ENCODE data around the gene TLK1. TPM values are rescaled to one million over a fixed set of nuclear protein-coding genes. Genes with fewer than 3 reads are reported as not detected.

Gene TLK1
- total RNA-seq, 2 donors from 2014 or later, result 27.8 to 62.4 TPM

GRCh38 chr2:171201767-171202166, 41.1 kb upstream of the TLK1 start:
- Histone ChIP-seq H3K27ac (no peak overlapping the region), H3K4me1 (ENCODE audit: control insufficient read depth in 1 of 2, low read depth in 2 of 2) (no peaks in the 10 kb centered on the region), H3K9me3 (no peaks in the 10 kb centered on the region), H3K27me3 (replicated peaks; ENCODE audit: insufficient read depth) (no peaks in the 10 kb centered on the region), H3K36me3 (no peaks in the 10 kb centered on the region), H3K4me3 (no peak overlapping the region)
- ATAC-seq (ENCODE audit: insufficient number of reproducible peaks, low FRiP score, low read depth), result no peak
- TF ChIP-seq CTCF (IDR thresholded peaks at IDR 0.05), result no peak
- no peak for DNase-seq (ENCODE audit: low spot score)

- Histone ChIP-seq H3K4me1 (ENCODE audit: control insufficient read depth in 1 of 2, low read depth in 2 of 2) (no peaks in the 10 kb centered on the region), H3K27ac (no peak overlapping the region), H3K27me3 (replicated peaks; ENCODE audit: insufficient read depth) (no peaks in the 10 kb centered on the region), H3K9me3 (no peaks in the 10 kb centered on the region), H3K4me3 (no peak overlapping the region), H3K36me3 (no peaks in the 10 kb centered on the region)
- DNase-seq (ENCODE audit: low spot score), result no peak
- TF ChIP-seq CTCF (IDR thresholded peaks at IDR 0.05), result no peak
- no peak for ATAC-seq (ENCODE audit: insufficient number of reproducible peaks, low FRiP score, low read depth)
These were observed 40.6 kb upstream of the TLK1 start for GRCh38 chr2:171201271-171201670.

- Histone ChIP-seq H3K4me3 (no peak overlapping the region), H3K27me3 (replicated peaks; ENCODE audit: insufficient read depth) (no peaks in the 10 kb centered on the region), H3K36me3 (no peaks in the 10 kb centered on the region), H3K9me3 (no peaks in the 10 kb centered on the region), H3K27ac (no peak overlapping the region), H3K4me1 (ENCODE audit: control insufficient read depth in 1 of 2, low read depth in 2 of 2) (no peaks in the 10 kb centered on the region)
- ATAC-seq (ENCODE audit: insufficient number of reproducible peaks, low FRiP score, low read depth) (no peak), DNase-seq (ENCODE audit: low spot score) (no peak)
- no peak for TF ChIP-seq CTCF (IDR thresholded peaks at IDR 0.05)
These were observed 39.8 kb upstream of the TLK1 start for GRCh38 chr2:171200469-171200868.

- Histone ChIP-seq H3K36me3 (no peaks in the 10 kb centered on the region), H3K27me3 (replicated peaks; ENCODE audit: insufficient read depth) (no peaks in the 10 kb centered on the region), H3K4me3 (no peak overlapping the region), H3K9me3 (no peaks in the 10 kb centered on the region), H3K4me1 (ENCODE audit: control insufficient read depth in 1 of 2, low read depth in 2 of 2) (peaks cover 0 to 5% of the 10 kb centered on the region in 2 donors), H3K27ac (no peak overlapping the region)
- DNase-seq (ENCODE audit: low spot score), result no peak
- no peak for TF ChIP-seq CTCF (IDR thresholded peaks at IDR 0.05)
- ATAC-seq (ENCODE audit: insufficient number of reproducible peaks, low FRiP score, low read depth), result no peak
These were observed 30.3 kb upstream of the TLK1 start for GRCh38 chr2:171191021-171191420.

- no peak for DNase-seq (ENCODE audit: low spot score)
- TF ChIP-seq CTCF (IDR thresholded peaks at IDR 0.05), result no peak
- no peaks in the 10 kb centered on the region for H3K9me3 ChIP-seq
- H3K36me3 ChIP-seq, result no peaks in the 10 kb centered on the region
- ATAC-seq (ENCODE audit: insufficient number of reproducible peaks, low FRiP score, low read depth), result no peak
- H3K4me3 ChIP-seq, result no peak overlapping the region
- H3K27me3 ChIP-seq (replicated peaks; ENCODE audit: insufficient read depth), result no peaks in the 10 kb centered on the region
- no peak overlapping the region for H3K27ac ChIP-seq
- H3K4me1 ChIP-seq (ENCODE audit: control insufficient read depth in 1 of 2, low read depth in 2 of 2), result peaks cover 0 to 15% of the 10 kb centered on the region in 2 donors
These were observed 27.1 kb upstream of the TLK1 start for GRCh38 chr2:171187819-171188218.
